SJSA1 (cell line): Measurements from ENCODE around the gene PTRH1. TPM values are rescaled to one million over a fixed set of nuclear protein-coding genes. Genes with fewer than 3 reads are reported as not detected.
A peak's percentile ranks its signal among the peaks of the same experiment; 100 is the strongest.
"Not testable (repeated sequence)": the region's sequence is repeated elsewhere in the genome, so short reads cannot be mapped to it uniquely, and the experiment has no call there.

ENCODE experiments used
- DNase-seq, 2 experiments: peaks; one replicate each; pipeline ENCODE4 v3.0.0-alpha.2; 2015 to 2020; ENCODE audit warnings: low spot score in 2 of 2, low read depth in 1 of 2
- H3K27ac ChIP-seq: fragments of 250-450 bp; sonication (Bioruptor Pico); 2 replicates; pipeline ENCODE4 v1.5.1; 2020; ENCODE audit warnings: mild to moderate bottlenecking, moderate library complexity
- H3K27me3 ChIP-seq: fragments of 250-450 bp; sonication (Bioruptor Pico); replicated peaks from 2 replicates; pipeline ENCODE4 v1.5.1; 2020; ENCODE audit warnings: mild to moderate bottlenecking, moderate library complexity
- H3K36me3 ChIP-seq: fragments of 250-450 bp; sonication (Bioruptor Pico); 2 replicates; pipeline ENCODE4 v1.5.1; 2020; ENCODE audit warnings: mild to moderate bottlenecking
- H3K4me1 ChIP-seq: fragments of 250-450 bp; sonication (Bioruptor Pico); replicated peaks from 2 replicates; pipeline ENCODE4 v1.6.1; 2021; ENCODE audit warnings: mild to moderate bottlenecking
- H3K4me3 ChIP-seq: fragments of 250-450 bp; sonication (Bioruptor Pico); 2 replicates; pipeline ENCODE4 v1.5.1; 2020; ENCODE audit warnings: mild to moderate bottlenecking
- H3K9me3 ChIP-seq: fragments of 250-450 bp; sonication (Bioruptor Pico); replicated peaks from 2 replicates; pipeline ENCODE4 v1.5.1; 2020; ENCODE audit warnings: mild to moderate bottlenecking
- total RNA-seq: library from RNA; depleted of rRNA; stranded (reverse); fragments of >200 nt; shearing (Covaris generic); gene quantifications from 2 replicates; pipeline ENCODE4 v1.2.3, GENCODE V29; 2014; rRNA removed

PTRH1 gene
- total RNA-seq: 10.4 and 17.5 TPM in 2 replicates

- peak within 1 kb of the TSS; percentile 52 for H3K4me3 ChIP-seq
- H3K36me3 ChIP-seq: peaks cover 7% of the 10 kb centered on the region; the same call in 1 of the 2 replicates
- H3K4me1 ChIP-seq: peaks cover 18% of the 10 kb centered on the region
- no peaks in the 10 kb centered on the region for H3K9me3 ChIP-seq
- H3K27ac ChIP-seq: peak within 1 kb of the TSS; percentile 54
- peak; percentile 94 to 97 for DNase-seq
- H3K27me3 ChIP-seq: no peaks in the 10 kb centered on the region
These were observed at the start of gene PTRH1, which contains the start of gene TTC16 for GRCh38 chr9:127715470-127716337. TSS of gene PTRH1 (minus strand) at chr9:127715663. CDS start at chr9:127715639, 24 bp downstream. TSS of gene TTC16 (plus strand) at chr9:127716079. CDS start at chr9:127716146, 67 bp downstream.

GRCh38 chr9:127763918-127764384, 48.5 kb upstream of the PTRH1 start:
- no peaks in the 10 kb centered on the region for H3K36me3 ChIP-seq
- H3K27ac ChIP-seq: no peak overlapping the region
- DNase-seq: no peak
- H3K27me3 ChIP-seq: no peaks in the 10 kb centered on the region
- no peak overlapping the region for H3K4me3 ChIP-seq
- H3K4me1 ChIP-seq: no peaks in the 10 kb centered on the region
- H3K9me3 ChIP-seq: no peaks in the 10 kb centered on the region

GRCh38 chr9:127762111-127762676, 46.7 kb upstream of the PTRH1 start:
- Histone ChIP-seq H3K27me3 (no peaks in the 10 kb centered on the region), H3K36me3 (no peaks in the 10 kb centered on the region), H3K9me3 (no peaks in the 10 kb centered on the region), H3K4me1 (no peaks in the 10 kb centered on the region), H3K27ac (no peak overlapping the region), H3K4me3 (no peak overlapping the region)
- DNase-seq: no peak

GRCh38 chr9:127761491-127761956, 46.1 kb upstream of the PTRH1 start:
- no peaks in the 10 kb centered on the region for H3K36me3 ChIP-seq
- H3K9me3 ChIP-seq: no peaks in the 10 kb centered on the region
- H3K4me1 ChIP-seq: no peaks in the 10 kb centered on the region
- no peak overlapping the region for H3K27ac ChIP-seq
- no peaks in the 10 kb centered on the region for H3K27me3 ChIP-seq
- no peak overlapping the region for H3K4me3 ChIP-seq
- no peak for DNase-seq

- Histone ChIP-seq H3K27me3 (peaks cover 3% of the 10 kb centered on the region; the same call in 1 of the 2 replicates), H3K4me3 (no peak overlapping the region), H3K4me1 (no peaks in the 10 kb centered on the region), H3K27ac (no peak overlapping the region), H3K36me3 (no peaks in the 10 kb centered on the region), H3K9me3 (no peaks in the 10 kb centered on the region)
- no peak for DNase-seq
These were observed 45.6 kb upstream of the PTRH1 start for GRCh38 chr9:127761061-127761460.

- H3K4me3 ChIP-seq: no peak overlapping the region
- H3K36me3 ChIP-seq: no peaks in the 10 kb centered on the region
- no peaks in the 10 kb centered on the region for H3K9me3 ChIP-seq
- peaks cover 8% of the 10 kb centered on the region; the same call in 1 of the 2 replicates for H3K4me1 ChIP-seq
- no peak for DNase-seq
- H3K27me3 ChIP-seq: peaks cover 22% of the 10 kb centered on the region
- H3K27ac ChIP-seq: no peak overlapping the region
These were observed 43.4 kb upstream of the PTRH1 start for GRCh38 chr9:127758843-127759242.

GRCh38 chr9:127756776-127757175, 41.3 kb upstream of the PTRH1 start:
- not testable (repeated sequence) for DNase-seq, H3K36me3 ChIP-seq, H3K9me3 ChIP-seq, H3K4me1 ChIP-seq, H3K4me3 ChIP-seq, H3K27ac ChIP-seq
- H3K27me3 ChIP-seq: peaks cover 31% of the 10 kb centered on the region

GRCh38 chr9:127756233-127756632, 40.8 kb upstream of the PTRH1 start:
- no peak overlapping the region for H3K27ac ChIP-seq
- DNase-seq: no peak
- H3K4me1 ChIP-seq: peaks cover 8% of the 10 kb centered on the region; the same call in 1 of the 2 replicates
- no peaks in the 10 kb centered on the region for H3K9me3 ChIP-seq
- no peaks in the 10 kb centered on the region for H3K36me3 ChIP-seq
- H3K4me3 ChIP-seq: no peak overlapping the region
- H3K27me3 ChIP-seq: peaks cover 34% of the 10 kb centered on the region

- H3K27ac ChIP-seq: no peak overlapping the region
- H3K9me3 ChIP-seq: no peaks in the 10 kb centered on the region
- H3K4me3 ChIP-seq: no peak overlapping the region
- peaks cover 34% of the 10 kb centered on the region for H3K27me3 ChIP-seq
- H3K4me1 ChIP-seq: peaks cover 8% of the 10 kb centered on the region; the same call in 1 of the 2 replicates
- no peaks in the 10 kb centered on the region for H3K36me3 ChIP-seq
- DNase-seq: no peak
These were observed 39.9 kb upstream of the PTRH1 start for GRCh38 chr9:127755061-127756060.

GRCh38 chr9:127754099-127755060, 38.9 kb upstream of the PTRH1 start:
- no peak overlapping the region for H3K4me3 ChIP-seq
- no peak for DNase-seq
- no peak overlapping the region for H3K27ac ChIP-seq
- H3K4me1 ChIP-seq: peaks cover 8% of the 10 kb centered on the region; the same call in 1 of the 2 replicates
- H3K9me3 ChIP-seq: no peaks in the 10 kb centered on the region
- no peaks in the 10 kb centered on the region for H3K36me3 ChIP-seq
- peaks cover 34% of the 10 kb centered on the region for H3K27me3 ChIP-seq

- Histone ChIP-seq H3K36me3 (no peaks in the 10 kb centered on the region), H3K27ac (no peak overlapping the region), H3K4me1 (peaks cover 8% of the 10 kb centered on the region; the same call in 1 of the 2 replicates), H3K27me3 (peaks cover 34% of the 10 kb centered on the region), H3K9me3 (no peaks in the 10 kb centered on the region), H3K4me3 (no peak overlapping the region)
- DNase-seq: no peak
These were observed 38.2 kb upstream of the PTRH1 start for GRCh38 chr9:127753622-127754021.

- H3K27ac ChIP-seq: no peak overlapping the region
- no peak overlapping the region for H3K4me3 ChIP-seq
- H3K9me3 ChIP-seq: no peaks in the 10 kb centered on the region
- peaks cover 34% of the 10 kb centered on the region for H3K27me3 ChIP-seq
- no peak for DNase-seq
- no peaks in the 10 kb centered on the region for H3K36me3 ChIP-seq
- peaks cover 8% of the 10 kb centered on the region; the same call in 1 of the 2 replicates for H3K4me1 ChIP-seq
These were observed 37.7 kb upstream of the PTRH1 start for GRCh38 chr9:127753148-127753547.
